Endodermal cell (in vitro differentiated cells): ENCODE data around the gene FOS. TPM values are rescaled to one million over a fixed set of nuclear protein-coding genes. Genes with fewer than 3 reads are reported as not detected.
A peak's percentile ranks its signal among the peaks of the same experiment; 100 is the strongest.

Experiments used
- DNase-seq: peaks from one replicate; pipeline ENCODE4 v3.0.0-alpha.2; 2017
- H3K27ac ChIP-seq: 2 replicates; pipeline ENCODE4 v1.5.1; 2013; ENCODE audit warnings: mild to moderate bottlenecking, low read depth, low read length, moderate library complexity
- H3K27me3 ChIP-seq: 2 replicates; pipeline ENCODE4 v1.6.1; 2013; ENCODE audit warnings: mild to moderate bottlenecking, low read length, moderate library complexity; ENCODE audit not compliant: insufficient read depth, control insufficient read depth, poor library complexity, severe bottlenecking
- H3K36me3 ChIP-seq: 2 replicates; pipeline ENCODE4 v1.7.0; 2013; ENCODE audit warnings: mild to moderate bottlenecking, low read length, moderate library complexity; ENCODE audit not compliant: control insufficient read depth, insufficient read depth
- H3K4me1 ChIP-seq: one replicate; pipeline ENCODE4 v1.7.0; 2013; ENCODE audit warnings: low read length; ENCODE audit not compliant: control insufficient read depth, insufficient read depth
- H3K4me3 ChIP-seq: 2 replicates; pipeline ENCODE4 v1.5.1; 2013; ENCODE audit warnings: mild to moderate bottlenecking, low read length, moderate library complexity
- H3K9ac ChIP-seq: 2 replicates; pipeline ENCODE4 v1.6.1; 2013; ENCODE audit warnings: mild to moderate bottlenecking, low read length, moderate library complexity; ENCODE audit not compliant: poor library complexity, severe bottlenecking; ENCODE audit errors: extremely low read depth
- H3K9me3 ChIP-seq: 2 replicates; pipeline ENCODE4 v1.6.1; 2013; ENCODE audit warnings: mild to moderate bottlenecking, low read length, moderate library complexity; ENCODE audit not compliant: control insufficient read depth
- H3K27ac Mint-ChIP-seq: 2 replicates; pipeline ENCODE4 v1.8.0; 2020; ENCODE audit warnings: mixed read lengths
- H3K27me3 Mint-ChIP-seq: 2 replicates; pipeline ENCODE4 v1.8.0; 2021; ENCODE audit warnings: mild to moderate bottlenecking, mixed read lengths; ENCODE audit not compliant: insufficient read depth
- H3K36me3 Mint-ChIP-seq: 2 replicates; pipeline ENCODE4 v1.8.0; 2020; ENCODE audit warnings: low read depth, mixed read lengths
- H3K4me1 Mint-ChIP-seq: 2 replicates; pipeline ENCODE4 v1.8.0; 2020; ENCODE audit warnings: mixed read lengths
- H3K4me3 Mint-ChIP-seq: 2 replicates; pipeline ENCODE4 v1.8.0; 2020; ENCODE audit warnings: mild to moderate bottlenecking, moderate library complexity, mixed read lengths
- H3K9me3 Mint-ChIP-seq: 2 replicates; pipeline ENCODE4 v1.8.0; 2020; ENCODE audit warnings: mild to moderate bottlenecking, mixed read lengths
- whole genome bisulfite sequencing, 2 experiments: methylation state at CpG; one replicate each; pipeline versions ENCODE4 v1.1.5 to v1.1.7; 2013; ENCODE audit warnings: missing lambda C conversion rate in 2 of 2, mixed read lengths in 1 of 2; ENCODE audit not compliant: insufficient coverage in 1 of 2, insufficient read length in 1 of 2; 5-methylcytosine and 5-hydroxymethylcytosine counted together
- total RNA-seq, 2 donors: library from RNA; stranded (reverse); fragmentation: NEBNext Ultra II Directional in 1 of 2; extraction: Animal tissue kit (Norgen Biotek cat#: 25700) in 1 of 2; gene quantifications; 2 replicates in 1 of 2; 3 replicates in 1 of 2; pipeline ENCODE4 v1.2.1, GENCODE V29; 2021
- TF ChIP-seq, protein P1 (sequence below): fragments of 200-600 bp; sonication (generic); conservative IDR thresholded peaks from 2 replicates; pipeline ENCODE4 v1.5.0; 2021; ENCODE audit warnings: antibody characterized with exemption, mild to moderate bottlenecking

The FOS gene
- total RNA-seq, 2 donors from 2014 or later = 10.3 to 14.0 TPM

DNA sequence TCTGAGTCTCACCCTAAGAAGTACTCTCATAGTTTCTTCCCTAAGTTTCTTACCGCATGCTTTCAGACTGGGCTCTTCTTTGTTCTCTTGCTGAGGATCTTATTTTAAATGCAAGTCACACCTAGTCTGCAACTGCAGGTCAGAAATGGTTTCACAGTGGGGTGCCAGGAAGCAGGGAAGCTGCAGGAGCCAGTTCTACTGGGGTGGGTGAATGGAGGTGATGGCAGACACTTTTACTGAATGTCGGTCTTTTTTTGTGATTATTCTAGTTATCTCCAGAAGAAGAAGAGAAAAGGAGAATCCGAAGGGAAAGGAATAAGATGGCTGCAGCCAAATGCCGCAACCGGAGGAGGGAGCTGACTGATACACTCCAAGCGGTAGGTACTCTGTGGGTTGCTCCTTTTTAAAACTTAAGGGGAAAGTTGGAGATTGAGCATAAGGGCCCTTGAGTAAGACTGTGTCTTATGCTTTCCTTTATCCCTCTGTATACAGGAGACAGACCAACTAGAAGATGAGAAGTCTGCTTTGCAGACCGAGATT lies 1.7 kb downstream of the FOS start:
- H3K9me3 Mint-ChIP-seq = no peaks in the 10 kb centered on the region
- TF ChIP-seq, protein P1, sequence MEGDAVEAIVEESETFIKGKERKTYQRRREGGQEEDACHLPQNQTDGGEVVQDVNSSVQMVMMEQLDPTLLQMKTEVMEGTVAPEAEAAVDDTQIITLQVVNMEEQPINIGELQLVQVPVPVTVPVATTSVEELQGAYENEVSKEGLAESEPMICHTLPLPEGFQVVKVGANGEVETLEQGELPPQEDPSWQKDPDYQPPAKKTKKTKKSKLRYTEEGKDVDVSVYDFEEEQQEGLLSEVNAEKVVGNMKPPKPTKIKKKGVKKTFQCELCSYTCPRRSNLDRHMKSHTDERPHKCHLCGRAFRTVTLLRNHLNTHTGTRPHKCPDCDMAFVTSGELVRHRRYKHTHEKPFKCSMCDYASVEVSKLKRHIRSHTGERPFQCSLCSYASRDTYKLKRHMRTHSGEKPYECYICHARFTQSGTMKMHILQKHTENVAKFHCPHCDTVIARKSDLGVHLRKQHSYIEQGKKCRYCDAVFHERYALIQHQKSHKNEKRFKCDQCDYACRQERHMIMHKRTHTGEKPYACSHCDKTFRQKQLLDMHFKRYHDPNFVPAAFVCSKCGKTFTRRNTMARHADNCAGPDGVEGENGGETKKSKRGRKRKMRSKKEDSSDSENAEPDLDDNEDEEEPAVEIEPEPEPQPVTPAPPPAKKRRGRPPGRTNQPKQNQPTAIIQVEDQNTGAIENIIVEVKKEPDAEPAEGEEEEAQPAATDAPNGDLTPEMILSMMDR = no peak
- peak overlapping the region; percentile 81 for H3K4me3 Mint-ChIP-seq
- Histone ChIP-seq H3K9ac (peak overlapping the region; percentile 98), H3K27me3 (peaks cover 7% of the 10 kb centered on the region), H3K36me3 (no peaks in the 10 kb centered on the region), H3K27ac (no peak overlapping the region), H3K4me1 (peaks cover 8% of the 10 kb centered on the region), H3K9me3 (no peaks in the 10 kb centered on the region), H3K4me3 (peak overlapping the region; percentile 84)
- H3K36me3 Mint-ChIP-seq = peaks cover 15% of the 10 kb centered on the region
- peaks cover 29% of the 10 kb centered on the region for H3K27me3 Mint-ChIP-seq
- peak overlapping the region; percentile 100 for H3K27ac Mint-ChIP-seq
- 42 to 43% methylated on average over 7 of the region's 7 CpGs for WGBS, 2 experiments
- peak; percentile 87 for DNase-seq
- H3K4me1 Mint-ChIP-seq = peaks cover 30% of the 10 kb centered on the region

DNA sequence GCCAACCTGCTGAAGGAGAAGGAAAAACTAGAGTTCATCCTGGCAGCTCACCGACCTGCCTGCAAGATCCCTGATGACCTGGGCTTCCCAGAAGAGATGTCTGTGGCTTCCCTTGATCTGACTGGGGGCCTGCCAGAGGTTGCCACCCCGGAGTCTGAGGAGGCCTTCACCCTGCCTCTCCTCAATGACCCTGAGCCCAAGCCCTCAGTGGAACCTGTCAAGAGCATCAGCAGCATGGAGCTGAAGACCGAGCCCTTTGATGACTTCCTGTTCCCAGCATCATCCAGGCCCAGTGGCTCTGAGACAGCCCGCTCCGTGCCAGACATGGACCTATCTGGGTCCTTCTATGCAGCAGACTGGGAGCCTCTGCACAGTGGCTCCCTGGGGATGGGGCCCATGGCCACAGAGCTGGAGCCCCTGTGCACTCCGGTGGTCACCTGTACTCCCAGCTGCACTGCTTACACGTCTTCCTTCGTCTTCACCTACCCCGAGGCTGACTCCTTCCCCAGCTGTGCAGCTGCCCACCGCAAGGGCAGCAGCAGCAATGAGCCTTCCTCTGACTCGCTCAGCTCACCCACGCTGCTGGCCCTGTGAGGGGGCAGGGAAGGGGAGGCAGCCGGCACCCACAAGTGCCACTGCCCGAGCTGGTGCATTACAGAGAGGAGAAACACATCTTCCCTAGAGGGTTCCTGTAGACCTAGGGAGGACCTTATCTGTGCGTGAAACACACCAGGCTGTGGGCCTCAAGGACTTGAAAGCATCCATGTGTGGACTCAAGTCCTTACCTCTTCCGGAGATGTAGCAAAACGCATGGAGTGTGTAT lies 2.4 kb downstream of the FOS start:
- Histone ChIP-seq H3K27me3 (peaks cover under 1% of the 10 kb centered on the region), H3K9me3 (no peaks in the 10 kb centered on the region), H3K27ac (no peak overlapping the region), H3K9ac (no peak overlapping the region), H3K4me3 (no peak overlapping the region), H3K36me3 (no peaks in the 10 kb centered on the region), H3K4me1 (peaks cover 8% of the 10 kb centered on the region)
- WGBS, 2 experiments = 87 to 90% methylated on average over 9 to 17 of the region's 17 CpGs
- Mint-ChIP-seq H3K4me3 (peak overlapping the region; percentile 81), H3K36me3 (peaks cover 15% of the 10 kb centered on the region), H3K27ac (no peak overlapping the region), H3K9me3 (no peaks in the 10 kb centered on the region), H3K27me3 (peaks cover 25% of the 10 kb centered on the region), H3K4me1 (peaks cover 30% of the 10 kb centered on the region)
- DNase-seq = peak; percentile 60
- TF ChIP-seq, protein P1 = no peak

DNA sequence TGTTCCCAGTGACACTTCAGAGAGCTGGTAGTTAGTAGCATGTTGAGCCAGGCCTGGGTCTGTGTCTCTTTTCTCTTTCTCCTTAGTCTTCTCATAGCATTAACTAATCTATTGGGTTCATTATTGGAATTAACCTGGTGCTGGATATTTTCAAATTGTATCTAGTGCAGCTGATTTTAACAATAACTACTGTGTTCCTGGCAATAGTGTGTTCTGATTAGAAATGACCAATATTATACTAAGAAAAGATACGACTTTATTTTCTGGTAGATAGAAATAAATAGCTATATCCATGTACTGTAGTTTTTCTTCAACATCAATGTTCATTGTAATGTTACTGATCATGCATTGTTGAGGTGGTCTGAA lies 3.0 kb downstream of the FOS start:
- no peak overlapping the region for H3K4me3 ChIP-seq
- peaks cover 31% of the 10 kb centered on the region for H3K4me1 Mint-ChIP-seq
- H3K27ac ChIP-seq = no peak overlapping the region
- no peak overlapping the region for H3K27ac Mint-ChIP-seq
- no peaks in the 10 kb centered on the region for H3K36me3 ChIP-seq
- H3K9me3 Mint-ChIP-seq = no peaks in the 10 kb centered on the region
- no peak overlapping the region for H3K4me3 Mint-ChIP-seq
- peaks cover 15% of the 10 kb centered on the region for H3K36me3 Mint-ChIP-seq
- DNase-seq = no peak
- H3K27me3 Mint-ChIP-seq = peaks cover 21% of the 10 kb centered on the region
- peaks cover 8% of the 10 kb centered on the region for H3K4me1 ChIP-seq
- H3K9me3 ChIP-seq = no peaks in the 10 kb centered on the region
- H3K27me3 ChIP-seq = no peaks in the 10 kb centered on the region
- TF ChIP-seq, protein P1 = no peak
- H3K9ac ChIP-seq = peak overlapping the region; percentile 3
- WGBS, 2 experiments = no CpG with 5 or more reads among the region's 1 CpG
